Activated T-cell treated with anti-CD3 and anti-CD28 coated beads for 4 hours (primary cell): ENCODE measurements around the gene RFTN2.
A peak's percentile ranks its signal among the peaks of the same experiment; 100 is the strongest.
"Not testable (repeated sequence)": the region's sequence is repeated elsewhere in the genome, so short reads cannot be mapped to it uniquely, and the experiment has no call there.

Experiments used
- DNase-seq: peaks from one replicate; pipeline ENCODE4 v3.0.0-alpha.2; 2020

Gene RFTN2

GRCh38 chr2:197600306-197600705, 75.1 kb downstream of the RFTN2 start:
- DNase-seq = no peak

- DNase-seq = peak; percentile 7
These were observed 76.0 kb downstream of the RFTN2 start for GRCh38 chr2:197599285-197599965.

DNA sequence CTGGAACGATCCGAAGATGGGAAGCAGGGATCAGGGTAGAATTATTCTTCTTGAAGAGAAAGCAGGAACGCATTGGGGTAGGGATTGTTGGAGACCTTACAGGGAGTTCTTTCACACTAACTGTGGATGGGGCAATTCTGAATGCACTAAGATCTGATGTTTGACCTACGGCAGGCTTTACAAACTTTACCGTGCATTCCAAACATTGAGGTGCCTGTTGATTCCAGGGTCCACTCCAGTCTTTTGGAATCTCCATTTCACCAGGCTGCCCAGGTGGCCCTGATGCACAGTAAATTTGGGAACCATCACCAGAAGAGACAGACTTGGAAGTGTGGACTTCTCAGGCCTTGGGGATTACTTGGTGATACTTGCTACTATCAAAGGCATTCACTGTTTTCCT, 76.9 kb downstream of the RFTN2 start:
- no peak for DNase-seq

- no peak for DNase-seq
These were observed 78.2 kb downstream of the RFTN2 start for GRCh38 chr2:197597166-197597565.

GRCh38 chr2:197596766-197597165, 78.6 kb downstream of the RFTN2 start:
- no peak for DNase-seq

DNA sequence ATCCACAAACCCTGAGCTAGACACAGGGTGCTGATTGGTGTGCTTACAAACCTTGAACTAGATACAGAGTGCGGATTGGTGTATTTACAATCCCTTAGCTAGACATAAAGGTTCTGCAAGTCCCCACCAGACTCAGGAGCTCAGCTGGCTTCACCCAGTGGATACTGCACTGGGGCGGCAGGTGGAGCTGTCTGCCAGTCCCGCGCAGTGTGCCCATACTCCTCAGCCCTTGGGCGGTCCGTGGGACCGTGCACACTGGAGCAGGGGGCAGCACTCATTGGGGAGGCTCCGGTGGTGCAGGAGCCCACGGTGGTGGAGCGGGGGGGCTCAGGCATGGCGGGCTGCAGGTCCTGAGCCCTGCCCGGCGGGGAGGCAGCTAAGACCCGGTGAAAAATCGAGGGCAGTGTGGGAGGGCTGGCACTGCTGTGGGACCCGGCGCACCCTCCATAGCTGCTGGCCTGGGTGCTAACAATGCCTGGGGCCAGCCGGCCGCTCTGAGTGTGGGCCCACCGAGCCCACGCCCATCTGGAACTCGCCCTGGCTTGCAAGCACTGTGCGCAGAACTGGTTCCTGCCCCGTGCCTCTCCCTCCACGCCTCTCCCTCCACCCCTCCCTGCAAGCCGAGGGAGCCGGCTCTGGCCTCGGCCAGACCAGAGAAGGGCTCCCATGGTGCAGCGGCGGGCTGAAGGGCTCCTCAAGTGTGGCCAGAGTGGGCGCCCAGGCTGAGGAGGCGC, 83.9 kb downstream of the RFTN2 start:
- no peak for DNase-seq

GRCh38 chr2:197587255-197587654, 88.1 kb downstream of the RFTN2 start:
- DNase-seq = not testable (repeated sequence)

DNA sequence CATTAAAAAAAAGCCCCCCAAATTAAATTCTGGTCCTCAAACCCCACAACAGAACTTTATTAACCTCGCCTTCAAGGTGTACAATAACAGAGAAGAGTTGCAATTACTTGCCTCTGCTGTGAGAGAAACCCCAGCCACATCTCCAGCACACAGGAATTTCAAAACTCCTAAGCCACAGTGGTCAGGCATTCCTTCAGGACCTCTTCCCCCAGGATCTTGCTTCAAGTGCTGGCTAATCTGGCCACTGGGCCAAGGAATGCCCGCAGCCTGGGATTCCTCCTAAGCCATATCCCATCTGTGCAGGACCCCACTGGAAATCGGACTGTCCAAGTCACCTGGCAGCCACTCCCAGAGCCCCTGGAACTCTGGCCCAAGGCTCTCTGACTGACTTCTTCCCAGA, 95.2 kb downstream of the RFTN2 start:
- DNase-seq = not testable (repeated sequence)

GRCh38 chr2:197578294-197578693, 97.1 kb downstream of the RFTN2 start:
- DNase-seq = not testable (repeated sequence)

DNA sequence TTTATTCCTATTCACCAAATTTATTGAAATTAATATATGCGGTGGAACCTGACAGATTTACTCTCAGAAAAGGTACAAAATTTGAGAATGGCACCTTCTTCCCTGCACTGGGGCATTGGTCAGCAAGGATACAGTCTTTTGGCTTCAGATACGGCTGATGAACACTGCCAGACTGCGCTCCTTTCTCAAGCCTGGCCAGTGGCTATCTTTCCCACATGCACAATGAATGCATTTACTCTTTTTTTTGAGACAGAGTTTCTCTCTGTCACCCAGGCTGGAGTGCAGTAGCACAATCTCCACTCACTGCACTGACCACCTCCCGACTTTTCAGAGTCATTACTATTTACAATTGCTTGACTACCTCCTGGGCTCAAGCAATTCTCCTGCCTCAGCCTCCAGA, 97.9 kb downstream of the RFTN2 start:
- DNase-seq = no peak

DNA sequence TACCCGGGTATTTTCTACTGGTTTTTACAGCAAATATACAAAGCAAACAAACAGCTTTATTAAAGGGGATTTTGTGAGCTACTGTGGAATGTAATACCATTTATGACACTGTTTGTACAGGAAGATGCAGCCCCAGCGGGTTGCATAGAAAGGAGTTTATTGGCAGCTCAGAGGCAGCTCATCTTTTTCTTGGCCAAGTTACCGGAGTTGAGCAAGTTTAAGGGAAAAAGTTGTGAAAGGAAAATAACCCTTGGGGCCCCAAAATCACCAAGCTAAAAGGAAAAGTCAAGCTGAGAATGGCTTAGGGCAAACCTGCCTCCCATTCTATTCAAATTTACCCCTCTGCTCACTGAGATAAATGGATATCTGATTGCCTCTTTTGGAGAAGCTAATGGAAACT, 98.8 kb downstream of the RFTN2 start:
- no peak for DNase-seq

DNA sequence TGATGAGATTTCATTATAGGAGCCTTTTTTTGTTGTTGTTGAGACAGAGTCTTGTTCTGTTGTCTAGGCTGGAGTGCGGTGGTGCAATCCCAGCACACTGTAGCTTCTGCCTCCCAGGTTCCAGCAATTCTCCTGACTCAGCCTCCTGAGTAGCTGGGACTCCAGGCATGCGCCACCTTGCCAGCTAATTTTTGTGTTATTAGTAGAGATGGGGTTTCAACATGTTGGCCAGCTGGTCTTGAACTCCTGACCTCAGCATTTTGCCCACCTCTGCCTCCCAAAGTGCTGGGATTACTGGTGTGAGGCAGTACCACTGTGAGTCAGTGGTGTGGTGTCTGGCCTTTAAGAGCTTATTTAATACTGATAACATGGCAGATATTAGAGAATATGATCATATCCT, 99.4 kb downstream of the RFTN2 start:
- DNase-seq = no peak

- no peak for DNase-seq
These were observed 101.8 kb downstream of the RFTN2 start for GRCh38 chr2:197573608-197574007.

GRCh38 chr2:197571627-197572271, 103.6 kb downstream of the RFTN2 start:
- DNase-seq = no peak

DNA sequence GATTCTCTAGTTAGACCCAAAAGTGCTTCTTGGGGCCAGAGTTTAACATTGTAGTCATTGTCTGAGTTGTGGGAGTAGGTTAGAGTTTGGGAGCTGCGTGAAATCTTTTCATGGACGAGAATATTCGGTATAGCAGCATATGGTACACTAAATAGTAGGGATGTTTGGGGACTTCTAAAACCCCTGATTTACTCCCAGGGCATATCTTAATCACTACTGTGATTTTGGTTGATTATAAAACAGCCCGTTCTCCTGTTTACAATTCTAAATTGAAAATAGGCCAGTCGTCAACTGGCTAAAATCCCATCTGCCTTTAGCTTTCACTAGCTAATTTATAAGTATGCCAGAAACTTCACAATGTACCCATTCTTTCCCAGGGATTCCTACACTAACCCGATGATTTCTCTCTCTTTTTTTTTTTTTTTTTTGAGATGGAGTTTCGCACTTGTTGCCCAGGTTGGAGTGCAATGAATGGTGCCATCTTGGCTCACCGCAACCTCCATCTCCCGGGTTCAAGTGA, 115.2 kb downstream of the RFTN2 start:
- no peak for DNase-seq

GRCh38 chr2:197559681-197560080, 115.7 kb downstream of the RFTN2 start:
- no peak for DNase-seq

DNA sequence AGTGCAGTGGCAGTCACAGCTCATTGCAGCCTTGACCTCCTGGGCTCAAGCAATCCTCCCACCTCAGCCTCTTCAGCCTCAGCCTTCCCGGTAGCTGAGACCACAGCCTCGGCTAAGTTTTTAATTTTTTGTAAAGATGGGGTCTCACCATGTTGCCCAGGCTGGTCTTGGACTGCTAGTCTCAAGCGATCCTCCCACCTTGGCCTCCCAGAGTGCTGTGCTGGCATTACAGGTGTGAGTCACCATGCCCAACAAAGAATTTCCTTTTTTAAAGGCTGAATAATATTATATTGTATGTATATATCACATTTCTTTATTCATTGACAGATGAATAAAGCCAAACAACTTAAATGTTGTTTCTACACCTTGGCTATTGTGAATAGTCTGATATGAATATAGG, 117.0 kb downstream of the RFTN2 start:
- no peak for DNase-seq

DNA sequence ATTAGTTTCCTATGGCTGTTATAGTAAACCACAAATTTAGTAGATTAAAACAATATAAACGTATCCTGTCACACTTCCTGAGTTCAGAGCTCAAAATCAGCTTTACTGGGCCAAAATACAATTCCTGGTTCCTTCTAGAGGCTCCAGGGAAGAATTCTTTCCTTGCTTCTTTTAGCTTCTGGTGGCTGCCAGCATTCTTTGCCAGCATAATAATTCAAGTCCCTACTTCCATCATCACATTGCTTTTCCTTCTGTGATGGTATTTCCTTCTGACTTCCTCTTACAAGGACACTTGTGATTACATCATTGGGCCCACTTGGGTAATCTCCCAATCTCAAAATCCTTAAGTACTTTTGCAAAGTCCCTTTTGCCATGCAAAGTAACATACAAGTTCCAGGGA, 118.9 kb downstream of the RFTN2 start:
- no peak for DNase-seq

- no peak for DNase-seq
These were observed 119.9 kb downstream of the RFTN2 start for GRCh38 chr2:197555467-197555866.

- DNase-seq = not testable (repeated sequence)
These were observed 124.1 kb downstream of the RFTN2 start for GRCh38 chr2:197551260-197551659.

- no peak for DNase-seq
These were observed 126.8 kb downstream of the RFTN2 start for GRCh38 chr2:197548582-197548981.

DNA sequence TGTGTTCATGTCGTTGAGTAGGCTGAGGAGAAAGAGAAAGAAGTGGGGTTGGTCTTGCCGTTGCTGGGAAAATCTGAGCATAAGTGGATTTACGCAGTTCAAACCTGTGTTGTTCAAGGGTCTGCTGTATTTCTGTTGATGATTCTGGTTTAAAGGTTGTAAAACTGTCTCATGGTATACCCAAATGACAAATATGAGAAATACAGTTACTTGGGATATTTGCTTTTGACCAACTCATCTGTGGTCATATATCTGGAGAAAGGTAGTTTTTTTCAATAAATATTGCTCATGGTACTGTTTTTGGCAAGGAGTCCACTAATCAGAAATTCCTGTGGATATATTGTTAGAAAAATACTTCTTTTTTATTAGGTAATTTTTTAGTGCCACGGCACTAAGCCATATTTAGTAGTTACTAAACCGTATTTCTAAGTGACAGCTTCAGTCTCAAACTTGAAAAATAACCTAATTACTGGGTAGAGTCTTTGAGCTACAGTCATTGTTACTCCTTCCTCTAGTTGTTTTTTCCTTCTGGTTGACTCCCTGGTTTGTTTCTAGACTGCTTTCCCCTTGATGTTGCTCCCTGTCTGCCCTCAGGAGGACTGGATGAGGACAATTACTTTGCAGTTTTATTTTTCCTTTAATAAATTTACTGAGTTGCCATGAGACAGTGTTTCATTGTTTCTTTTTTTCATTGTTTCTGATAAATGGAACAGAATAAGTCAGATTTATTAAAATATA, 128.1 kb downstream of the RFTN2 start:
- no peak for DNase-seq

DNA sequence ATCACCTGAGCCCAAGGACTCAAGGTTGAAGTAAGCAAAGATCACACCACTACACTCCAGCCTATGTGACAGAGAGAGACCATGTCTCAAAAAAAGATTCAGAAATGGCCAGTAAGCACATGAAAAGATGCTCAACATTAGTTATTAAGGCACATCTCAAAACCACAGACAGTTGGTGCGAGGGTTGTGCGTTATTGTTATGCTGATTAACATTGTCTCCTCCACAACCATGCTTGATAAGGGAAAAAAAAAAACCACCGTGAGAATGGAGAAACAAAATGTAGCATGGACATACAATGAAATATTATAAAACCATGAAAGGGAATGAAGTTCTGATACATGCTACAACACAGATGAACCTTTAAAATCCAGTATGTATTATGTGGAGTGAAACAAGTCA, 132.2 kb downstream of the RFTN2 start:
- no peak for DNase-seq
